Measurements from ENCODE around the gene COG1. TPM values are rescaled to one million over a fixed set of nuclear protein-coding genes. Genes with fewer than 3 reads are reported as not detected.

Gene COG1
- total RNA-seq, 1 donor from 2014 or later: 18.0 TPM

GRCh38 chr17:73200476-73200875 lies 7.6 kb downstream of the COG1 start:
- DNase-seq: no peak

- DNase-seq: no peak
Observed at GRCh38 chr17:73201215-73202069, 8.6 kb downstream of the COG1 start.

- peak; percentile 95 for DNase-seq
Observed at GRCh38 chr17:73203135-73203787, 10.4 kb downstream of the COG1 start.

GRCh38 chr17:73203788-73204479 lies 11.1 kb downstream of the COG1 start:
- DNase-seq: peak; percentile 63

- no peak for DNase-seq
Observed at GRCh38 chr17:73205459-73205961, 12.7 kb downstream of the COG1 start.

- no peak for DNase-seq
Observed at GRCh38 chr17:73208139-73208827, 15.4 kb downstream of the COG1 start.

GRCh38 chr17:73209436-73209835 lies 16.6 kb downstream of the COG1 start:
- DNase-seq: no peak

- DNase-seq: peak; percentile 29
Observed at GRCh38 chr17:73210002-73210678, 17.3 kb downstream of the COG1 start.

GRCh38 chr17:73211745-73212144 lies 18.9 kb downstream of the COG1 start:
- DNase-seq: peak; percentile 27

- no peak for DNase-seq
Observed at GRCh38 chr17:73214008-73214407, 21.2 kb downstream of the COG1 start.

- no peak for DNase-seq
Observed at GRCh38 chr17:73214851-73215250, 22.0 kb downstream of the COG1 start.

- no peak for DNase-seq
Observed at GRCh38 chr17:73215447-73215846, 22.6 kb downstream of the COG1 start.

- no peak for DNase-seq
Observed at GRCh38 chr17:73223626-73224230, 30.9 kb downstream of the COG1 start.

- DNase-seq: peak; percentile 46
Observed at GRCh38 chr17:73224237-73224636, 31.4 kb downstream of the COG1 start.

- DNase-seq: no peak
Observed at GRCh38 chr17:73224663-73225305, 31.9 kb downstream of the COG1 start.

GRCh38 chr17:73226556-73227172 lies 33.8 kb downstream of the COG1 start:
- no peak for DNase-seq

GRCh38 chr17:73227379-73227778 lies 34.5 kb downstream of the COG1 start:
- DNase-seq: peak; percentile 7

- DNase-seq: no peak
Observed at GRCh38 chr17:73227944-73228343, 35.1 kb downstream of the COG1 start.

- peak; percentile 75 for DNase-seq
Observed at GRCh38 chr17:73228748-73229236, 35.9 kb downstream of the COG1 start.

- DNase-seq: no peak
Observed at GRCh38 chr17:73230088-73230487, 37.2 kb downstream of the COG1 start.

Data from dermis blood vessel endothelial cell (primary cell).